HEK293 (cell line): ENCODE results near the gene GPM6B.

Source experiments
- CTCF ChIA-PET: fragments of 350-600 bp; formaldehyde crosslinking; extraction: SDS; loops from one replicate; lab custom pipeline; 2021; ENCODE audit warnings: antibody characterized with exemption; lab: Yijun Ruan, JAX
- POLR2A ChIA-PET: fragments of 300-600 bp; formaldehyde crosslinking; extraction: SDS; loops from one replicate; lab custom pipeline; 2020; ENCODE audit warnings: antibody characterized with exemption, inconsistent platforms; lab: Yijun Ruan, JAX
- H3K27ac ChIP-seq: fragments of 200-500 bp; sonication (Bioruptor generic); 2 replicates; pipeline ENCODE4 v1.5.1; 2014; ENCODE audit warnings: low read depth, low read length, control low read depth, inconsistent platforms; ENCODE audit errors: extremely low read depth
- H3K36me3 ChIP-seq, 2 experiments: fragments of 200-500 bp in 1 of 2; sonication (Bioruptor generic) in 1 of 2; 1 replicate in 1 of 2; 2 replicates in 1 of 2; pipeline ENCODE4 v1.5.1; 2014 to 2017; ENCODE audit warnings: inconsistent platforms in 2 of 2, low read length in 2 of 2; ENCODE audit not compliant: control insufficient read depth in 2 of 2, insufficient read depth in 1 of 2
- H3K4me1 ChIP-seq: fragments of 200-500 bp; sonication (Bioruptor generic); 2 replicates; pipeline ENCODE4 v1.5.1; 2014; ENCODE audit warnings: mild to moderate bottlenecking, low read length, inconsistent platforms; ENCODE audit not compliant: control insufficient read depth, insufficient read depth
- H3K4me3 ChIP-seq: 2 replicates; pipeline ENCODE4 v1.5.1; 2011; ENCODE audit warnings: low read depth, mild to moderate bottlenecking, control low read depth, low read length, moderate library complexity
- H3K9me3 ChIP-seq: fragments of 200-500 bp; sonication (Bioruptor generic); 2 replicates; pipeline ENCODE4 v1.5.1; 2014; ENCODE audit warnings: low read depth, low read length, inconsistent platforms; ENCODE audit not compliant: control insufficient read depth, insufficient read depth
- CTCF ChIP-seq: fragments of 450-650 bp; formaldehyde crosslinking; IDR thresholded peaks from 2 replicates; pipeline ENCODE4 v1.5.1; 2016; ENCODE audit warnings: missing biosample characterization, missing genetic modification characterization
- GLIS1 ChIP-seq: fragments of 450-650 bp; formaldehyde crosslinking; IDR thresholded peaks from 2 replicates; pipeline ENCODE4 v1.5.1; 2016; ENCODE audit warnings: missing biosample characterization, missing genetic modification characterization
- IKZF3 ChIP-seq: fragments of 450-650 bp; IDR thresholded peaks from 2 replicates; pipeline ENCODE4 v1.5.0; 2018; ENCODE audit warnings: missing biosample characterization, mild to moderate bottlenecking, missing genetic modification characterization, moderate library complexity
- MZF1 ChIP-seq: fragments of 450-650 bp; formaldehyde crosslinking; IDR thresholded peaks from 2 replicates; pipeline ENCODE4 v1.5.1; 2017; ENCODE audit warnings: missing biosample characterization, missing genetic modification characterization, borderline replicate concordance
- PRDM6 ChIP-seq: fragments of 450-650 bp; formaldehyde crosslinking; IDR thresholded peaks from 2 replicates; pipeline ENCODE4 v1.5.1; 2017; ENCODE audit warnings: missing biosample characterization, missing genetic modification characterization
- ZBTB11 ChIP-seq: fragments of 450-650 bp; formaldehyde crosslinking; conservative IDR thresholded peaks from 2 replicates; pipeline ENCODE4 v1.5.1; 2016; ENCODE audit warnings: low read depth, missing biosample characterization, missing genetic modification characterization
- ZNF16 ChIP-seq: fragments of 450-650 bp; formaldehyde crosslinking; IDR thresholded peaks from 2 replicates; pipeline ENCODE4 v1.5.1; 2016; ENCODE audit warnings: low read depth, missing biosample characterization, missing genetic modification characterization
- ZNF274 ChIP-seq, 2 experiments: fragments of 200-500 bp in 1 of 2; fragments of 450-650 bp in 1 of 2; sonication (Bioruptor generic) in 1 of 2; formaldehyde crosslinking in 1 of 2; IDR thresholded peaks; 2 replicates each; pipeline versions ENCODE4 v1.5.1 to v1.6.1; 2014 to 2016; ENCODE audit warnings: borderline replicate concordance in 1 of 2, inconsistent platforms in 1 of 2, low read length in 1 of 2, missing biosample characterization in 1 of 2, missing genetic modification characterization in 1 of 2
- ZNF311 ChIP-seq: fragments of 450-650 bp; formaldehyde crosslinking; IDR thresholded peaks from 2 replicates; pipeline ENCODE4 v1.5.1; 2017; ENCODE audit warnings: missing biosample characterization, missing genetic modification characterization, borderline replicate concordance
- ZNF341 ChIP-seq: fragments of 450-650 bp; formaldehyde crosslinking; IDR thresholded peaks from 2 replicates; pipeline ENCODE4; 2016; ENCODE audit warnings: low read depth, missing biosample characterization, missing genetic modification characterization
- ZNF473 ChIP-seq: fragments of 450-650 bp; formaldehyde crosslinking; IDR thresholded peaks from 2 replicates; pipeline ENCODE4 v1.5.1; 2017; ENCODE audit warnings: missing biosample characterization, missing genetic modification characterization
- ZNF544 ChIP-seq: fragments of 450-650 bp; formaldehyde crosslinking; IDR thresholded peaks from 2 replicates; pipeline ENCODE4 v1.5.0; 2017; ENCODE audit warnings: missing biosample characterization, missing genetic modification characterization
- ZNF785 ChIP-seq: fragments of 450-650 bp; formaldehyde crosslinking; IDR thresholded peaks from 2 replicates; pipeline ENCODE4 v1.5.1; 2016; ENCODE audit warnings: missing biosample characterization, missing genetic modification characterization
- ZXDB ChIP-seq: fragments of 450-650 bp; formaldehyde crosslinking; IDR thresholded peaks from 2 replicates; pipeline ENCODE4 v1.5.1; 2016; ENCODE audit warnings: missing biosample characterization, missing genetic modification characterization
- TF ChIP-seq, protein P1 (sequence below): fragments of 450-650 bp; formaldehyde crosslinking; IDR thresholded peaks from 2 replicates; pipeline ENCODE4 v1.5.1; 2017; ENCODE audit warnings: missing biosample characterization, mild to moderate bottlenecking, missing genetic modification characterization, moderate library complexity
- TF ChIP-seq, protein P2 (sequence below): fragments of 450-650 bp; formaldehyde crosslinking; IDR thresholded peaks from 2 replicates; pipeline ENCODE4 v1.5.1; 2016; ENCODE audit warnings: missing biosample characterization, missing genetic modification characterization

Gene GPM6B

GRCh38 chrX:13755254-13755653, 61.6 kb downstream of the GPM6B start:
- no peaks in the 10 kb centered on the region for H3K9me3 ChIP-seq
- CTCF ChIA-PET = interaction anchor here (0.6 to 1.8 kb wide), 3 partner anchors 20 to 277 kb away, joined by 3 to 7 read pairs (median 4); partner anchors contain the start of genes OFD1 and TRAPPC2
- TF ChIP-seq CTCF (tag by site-specific recombination) = no peak
- TF ChIP-seq GLIS1 (tag by site-specific recombination) = no peak
- TF ChIP-seq, all 188 proteins: peak for 0
- H3K4me1 ChIP-seq = no peaks in the 10 kb centered on the region
- POLR2A ChIA-PET = interaction anchor here (0.7 to 1.5 kb wide), 2 partner anchors 21 to 925 kb away, joined by 4 to 6 read pairs; partner anchors contain the start of genes OFD1 and TRAPPC2
- peaks cover 83 to 84% of the 10 kb centered on the region in 2 experiments for H3K36me3 ChIP-seq
- no peak overlapping the region for H3K4me3 ChIP-seq
- H3K27ac ChIP-seq = no peak overlapping the region

DNA sequence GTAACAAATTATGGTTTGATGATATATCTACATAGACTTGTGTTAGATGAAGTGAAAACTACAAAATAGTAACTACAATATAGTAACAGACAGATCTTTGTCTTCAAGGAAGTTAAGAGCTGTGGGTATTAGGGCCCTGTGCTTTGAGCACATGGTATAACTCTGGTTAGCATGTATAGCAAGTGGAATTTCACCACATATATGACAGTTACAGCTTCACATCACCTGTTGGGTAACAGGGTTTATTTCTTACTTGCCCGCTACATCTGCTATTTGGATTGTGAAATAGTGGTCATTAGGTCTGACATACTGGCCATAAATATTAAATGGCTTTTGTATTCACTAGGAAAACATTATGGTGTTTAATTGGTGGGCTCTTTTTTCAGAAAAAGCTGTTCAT, 62.1 kb downstream of the GPM6B start:
- Histone ChIP-seq H3K4me1 (no peaks in the 10 kb centered on the region), H3K27ac (no peak overlapping the region), H3K4me3 (no peak overlapping the region), H3K36me3 (peaks cover 80 to 81% of the 10 kb centered on the region in 2 experiments), H3K9me3 (no peaks in the 10 kb centered on the region)
- POLR2A ChIA-PET = interaction anchor here (1.5 kb wide), 1 partner anchor 20 kb away, joined by 4 read pairs; the partner anchor contains the start of genes OFD1 and TRAPPC2
- TF ChIP-seq ZNF274 (IDR thresholded peaks at IDR 0.05; ENCODE audit: low read length) (no peak), ZNF274 (tag by site-specific recombination; IDR thresholded peaks at IDR 0.05; ENCODE audit: borderline replicate concordance) (no peak), ZNF544 (tag by site-specific recombination) (no peak), GLIS1 (tag by site-specific recombination) (no peak), ZNF16 (tag by site-specific recombination) (no peak), ZNF341 (no peak), ZNF473 (no peak), ZNF785 (tag by site-specific recombination) (no peak)
- TF ChIP-seq, protein P1, sequence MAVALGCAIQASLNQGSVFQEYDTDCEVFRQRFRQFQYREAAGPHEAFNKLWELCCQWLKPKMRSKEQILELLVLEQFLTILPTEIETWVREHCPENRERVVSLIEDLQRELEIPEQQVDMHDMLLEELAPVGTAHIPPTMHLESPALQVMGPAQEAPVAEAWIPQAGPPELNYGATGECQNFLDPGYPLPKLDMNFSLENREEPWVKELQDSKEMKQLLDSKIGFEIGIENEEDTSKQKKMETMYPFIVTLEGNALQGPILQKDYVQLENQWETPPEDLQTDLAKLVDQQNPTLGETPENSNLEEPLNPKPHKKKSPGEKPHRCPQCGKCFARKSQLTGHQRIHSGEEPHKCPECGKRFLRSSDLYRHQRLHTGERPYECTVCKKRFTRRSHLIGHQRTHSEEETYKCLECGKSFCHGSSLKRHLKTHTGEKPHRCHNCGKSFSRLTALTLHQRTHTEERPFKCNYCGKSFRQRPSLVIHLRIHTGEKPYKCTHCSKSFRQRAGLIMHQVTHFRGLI = no peak
- CTCF ChIA-PET = interaction anchor here (0.6 to 1.8 kb wide), 3 partner anchors 13 to 34 kb away, joined by 3 to 7 read pairs (median 4); partner anchors contain the start of genes OFD1 and TRAPPC2

DNA sequence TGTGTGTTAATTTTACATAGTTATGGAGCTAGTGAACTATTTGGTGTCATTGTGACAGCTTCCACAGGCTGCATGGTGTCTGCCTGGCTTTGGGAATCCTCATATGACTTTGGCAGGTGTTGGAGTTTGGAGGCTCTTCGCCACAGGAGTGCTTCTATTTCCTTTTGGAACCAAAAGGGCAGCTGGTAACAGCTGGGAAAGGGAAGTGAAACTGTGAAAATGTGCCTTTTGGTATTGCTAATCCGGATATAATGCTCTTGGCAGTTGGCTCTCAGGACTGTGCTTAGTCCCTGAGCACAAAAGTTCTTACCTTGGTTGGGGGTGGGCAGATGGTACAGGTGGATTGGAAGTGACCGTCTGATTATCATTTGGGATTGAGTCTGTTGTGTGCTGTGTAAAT, 64.2 kb downstream of the GPM6B start:
- Histone ChIP-seq H3K27ac (no peak overlapping the region), H3K36me3 (peaks cover 68 to 77% of the 10 kb centered on the region in 2 experiments), H3K4me3 (no peak overlapping the region), H3K9me3 (no peaks in the 10 kb centered on the region), H3K4me1 (no peaks in the 10 kb centered on the region)
- POLR2A ChIA-PET = interaction anchor here (2.1 kb wide), 1 partner anchor 18 kb away, joined by 11 read pairs; the partner anchor contains the start of genes OFD1 and TRAPPC2
- CTCF ChIA-PET = interaction anchor here (0.6 to 7.2 kb wide), 10 partner anchors 14 to 1430 kb away, joined by 3 to 92 read pairs (median 5); partner anchors contain the start of genes GEMIN8, OFD1 and TRAPPC2
- TF ChIP-seq IKZF3 (tag by site-specific recombination) (no peak), ZXDB (tag by site-specific recombination) (no peak), ZNF311 (tag by site-specific recombination) (no peak), ZBTB11 (tag by site-specific recombination) (no peak), MZF1 (tag by site-specific recombination) (no peak), PRDM6 (tag by site-specific recombination) (no peak)
- TF ChIP-seq, protein P2, sequence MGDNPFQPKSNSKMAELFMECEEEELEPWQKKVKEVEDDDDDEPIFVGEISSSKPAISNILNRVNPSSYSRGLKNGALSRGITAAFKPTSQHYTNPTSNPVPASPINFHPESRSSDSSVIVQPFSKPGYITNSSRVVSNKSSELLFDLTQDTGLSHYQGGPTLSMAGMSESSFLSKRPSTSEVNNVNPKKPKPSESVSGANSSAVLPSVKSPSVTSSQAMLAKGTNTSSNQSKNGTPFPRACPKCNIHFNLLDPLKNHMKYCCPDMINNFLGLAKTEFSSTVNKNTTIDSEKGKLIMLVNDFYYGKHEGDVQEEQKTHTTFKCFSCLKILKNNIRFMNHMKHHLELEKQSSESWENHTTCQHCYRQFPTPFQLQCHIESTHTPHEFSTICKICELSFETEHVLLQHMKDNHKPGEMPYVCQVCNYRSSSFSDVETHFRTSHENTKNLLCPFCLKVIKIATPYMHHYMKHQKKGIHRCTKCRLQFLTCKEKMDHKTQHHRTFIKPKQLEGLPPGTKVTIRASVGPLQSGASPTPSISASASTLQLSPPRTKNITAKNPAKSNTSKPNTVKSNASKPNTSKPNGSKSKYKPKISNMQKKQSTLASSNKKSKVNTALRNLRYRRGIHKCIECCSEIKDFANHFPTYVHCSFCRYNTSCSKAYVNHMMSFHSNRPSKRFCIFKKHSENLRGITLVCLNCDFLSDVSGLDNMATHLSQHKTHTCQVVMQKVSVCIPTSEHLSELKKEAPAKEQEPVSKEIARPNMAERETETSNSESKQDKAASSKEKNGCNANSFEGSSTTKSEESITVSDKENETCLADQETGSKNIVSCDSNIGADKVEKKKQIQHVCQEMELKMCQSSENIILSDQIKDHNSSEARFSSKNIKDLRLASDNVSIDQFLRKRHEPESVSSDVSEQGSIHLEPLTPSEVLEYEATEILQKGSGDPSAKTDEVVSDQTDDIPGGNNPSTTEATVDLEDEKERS = no peak
